ENCODE data around the gene DLG5.

The DLG5 gene

GRCh38 chr10:77925410-77925794, 1.2 kb downstream of the DLG5 start:
- Histone ChIP-seq H3K9me3 (ENCODE audit: insufficient read depth, low read depth, low read length) (no peaks in the 10 kb centered on the region), H3K9ac (ENCODE audit: low read depth, low read length, poor library complexity, severe bottlenecking) (peak overlapping the region; percentile 72), H2AFZ (ENCODE audit: low read length) (no peak overlapping the region), H4K20me1 (ENCODE audit: insufficient read depth, low read length, poor library complexity, severe bottlenecking) (peaks cover 37% of the 10 kb centered on the region), H3K4me2 (ENCODE audit: low read depth, low read length, poor library complexity, severe bottlenecking) (peak overlapping the region; percentile 92), H3F3A (ENCODE audit: low read depth) (peaks cover 3% of the 10 kb centered on the region; the same call in 1 of the 2 replicates), H3K4me3 (ENCODE audit: low read length, poor library complexity, severe bottlenecking) (peak overlapping the region; percentile 83), H3K9me2 (replicated peaks; ENCODE audit: low read depth, low read length) (no peaks in the 10 kb centered on the region), H3K79me2 (ENCODE audit: insufficient read depth, low read length) (peaks cover 59% of the 10 kb centered on the region), H3K4me1 (ENCODE audit: insufficient read depth, low read length, poor library complexity, severe bottlenecking) (peaks cover 51% of the 10 kb centered on the region), H3K27me3 (ENCODE audit: insufficient read depth, low read length, poor library complexity, severe bottlenecking) (no peaks in the 10 kb centered on the region), H3K36me3 (ENCODE audit: insufficient read depth, low read length) (no peaks in the 10 kb centered on the region)
- TF ChIP-seq EZH2phosphoT487 (IDR thresholded peaks at IDR 0.05; ENCODE audit: borderline replicate concordance) = no peak
- TF ChIP-seq CTCF (conservative IDR thresholded peaks at IDR 0.05; ENCODE audit: low read length) = no peak

GRCh38 chr10:77922566-77923179, 3.9 kb downstream of the DLG5 start:
- H3K4me2 ChIP-seq (ENCODE audit: low read depth, low read length, poor library complexity, severe bottlenecking) = peak overlapping the region; percentile 64
- H3F3A ChIP-seq (ENCODE audit: low read depth) = no peaks in the 10 kb centered on the region
- no peaks in the 10 kb centered on the region for H3K9me2 ChIP-seq (replicated peaks; ENCODE audit: low read depth, low read length)
- H3K79me2 ChIP-seq (ENCODE audit: insufficient read depth, low read length) = peaks cover 80% of the 10 kb centered on the region
- H2AFZ ChIP-seq (ENCODE audit: low read length) = no peak overlapping the region
- H4K20me1 ChIP-seq (ENCODE audit: insufficient read depth, low read length, poor library complexity, severe bottlenecking) = peaks cover 44% of the 10 kb centered on the region
- no peak overlapping the region for H3K9ac ChIP-seq (ENCODE audit: low read depth, low read length, poor library complexity, severe bottlenecking)
- peaks cover 56% of the 10 kb centered on the region for H3K4me1 ChIP-seq (ENCODE audit: insufficient read depth, low read length, poor library complexity, severe bottlenecking)
- TF ChIP-seq EZH2phosphoT487 (IDR thresholded peaks at IDR 0.05; ENCODE audit: borderline replicate concordance) = no peak
- no peak for TF ChIP-seq CTCF (conservative IDR thresholded peaks at IDR 0.05; ENCODE audit: low read length)
- no peaks in the 10 kb centered on the region for H3K9me3 ChIP-seq (ENCODE audit: insufficient read depth, low read depth, low read length)
- peak overlapping the region; percentile 45 for H3K4me3 ChIP-seq (ENCODE audit: low read length, poor library complexity, severe bottlenecking)
- H3K36me3 ChIP-seq (ENCODE audit: insufficient read depth, low read length) = no peaks in the 10 kb centered on the region
- no peaks in the 10 kb centered on the region for H3K27me3 ChIP-seq (ENCODE audit: insufficient read depth, low read length, poor library complexity, severe bottlenecking)

GRCh38 chr10:77922055-77922454, 4.5 kb downstream of the DLG5 start:
- Histone ChIP-seq H3K4me3 (ENCODE audit: low read length, poor library complexity, severe bottlenecking) (no peak overlapping the region), H3K9me2 (replicated peaks; ENCODE audit: low read depth, low read length) (no peaks in the 10 kb centered on the region), H3K79me2 (ENCODE audit: insufficient read depth, low read length) (peaks cover 86% of the 10 kb centered on the region), H4K20me1 (ENCODE audit: insufficient read depth, low read length, poor library complexity, severe bottlenecking) (peaks cover 44% of the 10 kb centered on the region), H3K27me3 (ENCODE audit: insufficient read depth, low read length, poor library complexity, severe bottlenecking) (no peaks in the 10 kb centered on the region), H2AFZ (ENCODE audit: low read length) (no peak overlapping the region), H3K9ac (ENCODE audit: low read depth, low read length, poor library complexity, severe bottlenecking) (no peak overlapping the region), H3K4me1 (ENCODE audit: insufficient read depth, low read length, poor library complexity, severe bottlenecking) (peaks cover 53% of the 10 kb centered on the region), H3F3A (ENCODE audit: low read depth) (no peaks in the 10 kb centered on the region), H3K36me3 (ENCODE audit: insufficient read depth, low read length) (no peaks in the 10 kb centered on the region), H3K9me3 (ENCODE audit: insufficient read depth, low read depth, low read length) (no peaks in the 10 kb centered on the region), H3K4me2 (ENCODE audit: low read depth, low read length, poor library complexity, severe bottlenecking) (peak overlapping the region; percentile 64)
- TF ChIP-seq CTCF (conservative IDR thresholded peaks at IDR 0.05; ENCODE audit: low read length) = no peak
- TF ChIP-seq EZH2phosphoT487 (IDR thresholded peaks at IDR 0.05; ENCODE audit: borderline replicate concordance) = no peak

Data from Loucy (cell line).